Measurements from ENCODE around the gene PDYN.

DNA sequence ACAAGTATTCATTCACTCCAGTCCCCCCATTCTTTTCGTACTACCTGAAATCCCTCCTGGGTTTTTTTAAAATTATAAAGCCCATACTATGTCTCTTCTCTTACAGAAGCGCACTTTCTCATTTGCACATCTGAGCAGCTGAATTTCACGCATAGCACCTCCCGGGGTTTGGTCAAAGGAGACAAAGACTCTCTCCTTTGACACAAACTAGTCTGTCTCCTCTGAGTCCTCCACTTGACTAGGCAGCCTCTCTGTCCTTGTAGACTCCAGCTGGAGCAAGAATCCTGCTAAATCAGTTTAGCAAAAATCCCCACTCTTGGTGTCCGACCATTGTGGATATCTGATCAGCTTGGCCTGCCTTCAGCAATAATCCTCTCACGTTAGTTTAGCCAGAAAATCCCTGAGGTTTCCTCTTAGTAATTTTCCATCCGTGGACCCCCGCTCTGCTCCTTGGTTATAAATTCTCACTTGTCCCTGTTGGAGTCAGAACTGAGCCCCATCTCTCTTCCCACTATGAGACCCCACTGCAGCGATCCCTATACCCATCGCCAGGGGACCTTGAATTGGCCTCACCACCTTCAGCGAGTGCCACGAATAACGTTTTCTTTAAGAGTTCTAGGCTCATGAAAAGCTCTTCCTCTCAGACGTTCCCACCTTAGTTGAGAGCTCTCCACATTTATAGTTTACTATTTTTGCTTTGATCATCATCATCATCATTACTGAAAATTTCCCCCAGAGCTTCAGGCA is 29.0 kb downstream of the PDYN start:
- TF ChIP-seq, protein P1, sequence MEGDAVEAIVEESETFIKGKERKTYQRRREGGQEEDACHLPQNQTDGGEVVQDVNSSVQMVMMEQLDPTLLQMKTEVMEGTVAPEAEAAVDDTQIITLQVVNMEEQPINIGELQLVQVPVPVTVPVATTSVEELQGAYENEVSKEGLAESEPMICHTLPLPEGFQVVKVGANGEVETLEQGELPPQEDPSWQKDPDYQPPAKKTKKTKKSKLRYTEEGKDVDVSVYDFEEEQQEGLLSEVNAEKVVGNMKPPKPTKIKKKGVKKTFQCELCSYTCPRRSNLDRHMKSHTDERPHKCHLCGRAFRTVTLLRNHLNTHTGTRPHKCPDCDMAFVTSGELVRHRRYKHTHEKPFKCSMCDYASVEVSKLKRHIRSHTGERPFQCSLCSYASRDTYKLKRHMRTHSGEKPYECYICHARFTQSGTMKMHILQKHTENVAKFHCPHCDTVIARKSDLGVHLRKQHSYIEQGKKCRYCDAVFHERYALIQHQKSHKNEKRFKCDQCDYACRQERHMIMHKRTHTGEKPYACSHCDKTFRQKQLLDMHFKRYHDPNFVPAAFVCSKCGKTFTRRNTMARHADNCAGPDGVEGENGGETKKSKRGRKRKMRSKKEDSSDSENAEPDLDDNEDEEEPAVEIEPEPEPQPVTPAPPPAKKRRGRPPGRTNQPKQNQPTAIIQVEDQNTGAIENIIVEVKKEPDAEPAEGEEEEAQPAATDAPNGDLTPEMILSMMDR (IDR thresholded peaks at IDR 0.05) = no peak
- no peak for TF ChIP-seq ZFX (IDR thresholded peaks at IDR 0.05; ENCODE audit: borderline replicate concordance)
